OCI-LY1 (cell line): ENCODE results near the gene RGS19.

Experiments used
- H2AFZ ChIP-seq: fragments of 200-600 bp; sonication (generic), shearing (Covaris generic); 2 replicates; pipeline ENCODE4 v1.6.0; 2014; ENCODE audit warnings: antibody characterized with exemption, mild to moderate bottlenecking, low read length
- H3F3A ChIP-seq: fragments of 200-600 bp; sonication (generic), shearing (Covaris generic); 2 replicates; pipeline ENCODE4 v1.6.0; 2014; ENCODE audit warnings: mild to moderate bottlenecking, antibody characterized with exemption, low read length, moderate library complexity; ENCODE audit not compliant: insufficient read depth
- H3K27ac ChIP-seq: fragments of 200-600 bp; sonication (generic); 2 replicates; pipeline ENCODE4 v1.5.1; 2014; ENCODE audit warnings: low read length, mixed run types, mild to moderate bottlenecking, low read depth; ENCODE audit not compliant: poor library complexity, severe bottlenecking
- H3K27me3 ChIP-seq: fragments of 200-600 bp; sonication (generic); 2 replicates; pipeline ENCODE4 v1.6.0; 2014; ENCODE audit warnings: antibody characterized with exemption, mild to moderate bottlenecking, low read length, moderate library complexity; ENCODE audit not compliant: insufficient read depth
- H3K36me3 ChIP-seq: fragments of 200-600 bp; sonication (generic); 2 replicates; pipeline ENCODE4 v1.6.1; 2014; ENCODE audit warnings: mild to moderate bottlenecking, antibody characterized with exemption, low read length, moderate library complexity, mixed read lengths; ENCODE audit not compliant: insufficient read depth
- H3K4me1 ChIP-seq: fragments of 200-600 bp; sonication (generic); 2 replicates; pipeline ENCODE4 v1.5.1; 2014; ENCODE audit warnings: mild to moderate bottlenecking, low read length, moderate library complexity; ENCODE audit not compliant: insufficient read depth, severe bottlenecking
- H3K4me2 ChIP-seq: fragments of 200-600 bp; sonication (generic), shearing (Covaris generic); 2 replicates; pipeline ENCODE4 v1.6.1; 2014; ENCODE audit warnings: low read length
- H3K4me3 ChIP-seq: fragments of 200-600 bp; sonication (generic); 2 replicates; pipeline ENCODE4 v1.5.1; 2014; ENCODE audit warnings: low read length, low read depth, mild to moderate bottlenecking, mixed read lengths; ENCODE audit not compliant: poor library complexity, severe bottlenecking
- H3K79me2 ChIP-seq: fragments of 200-600 bp; shearing (Covaris generic); 2 replicates; pipeline ENCODE4 v1.6.1; 2016; ENCODE audit warnings: mixed run types, low read length, mixed read lengths; ENCODE audit not compliant: insufficient read depth
- H3K9ac ChIP-seq: fragments of 200-600 bp; sonication (generic), shearing (Covaris generic); 2 replicates; pipeline ENCODE4 v1.6.1; 2014; ENCODE audit warnings: mild to moderate bottlenecking, low read length, mixed read lengths
- H3K9me2 ChIP-seq: fragments of 200-600 bp; sonication (generic), shearing (Covaris generic); 2 replicates; pipeline ENCODE4 v1.6.1; 2014; ENCODE audit warnings: low read depth, mild to moderate bottlenecking, low read length, mixed read lengths
- H3K9me3 ChIP-seq: fragments of 200-600 bp; shearing (Covaris generic); 2 replicates; pipeline ENCODE4 v1.6.1; 2014; ENCODE audit warnings: low read length, mixed read lengths
- H4K20me1 ChIP-seq: fragments of 200-600 bp; sonication (generic), shearing (Covaris generic); 2 replicates; pipeline ENCODE4 v1.6.0; 2016; ENCODE audit warnings: mild to moderate bottlenecking, low read length; ENCODE audit not compliant: insufficient read depth
- EZH2 ChIP-seq: fragments of 200-600 bp; sonication (generic), shearing (Covaris generic); IDR thresholded peaks from 2 replicates; pipeline ENCODE4 v1.8.0; 2017; ENCODE audit warnings: borderline replicate concordance, mixed run types, mild to moderate bottlenecking, antibody characterized with exemption, low read length, moderate library complexity, mixed read lengths
- TF ChIP-seq, protein P1 (sequence below): fragments of 200-600 bp; sonication (generic), shearing (Covaris generic); IDR thresholded peaks from 2 replicates; pipeline ENCODE4 v1.5.1; 2017; ENCODE audit warnings: mild to moderate bottlenecking, antibody characterized with exemption, low read length, moderate library complexity, mixed read lengths

Gene RGS19

DNA sequence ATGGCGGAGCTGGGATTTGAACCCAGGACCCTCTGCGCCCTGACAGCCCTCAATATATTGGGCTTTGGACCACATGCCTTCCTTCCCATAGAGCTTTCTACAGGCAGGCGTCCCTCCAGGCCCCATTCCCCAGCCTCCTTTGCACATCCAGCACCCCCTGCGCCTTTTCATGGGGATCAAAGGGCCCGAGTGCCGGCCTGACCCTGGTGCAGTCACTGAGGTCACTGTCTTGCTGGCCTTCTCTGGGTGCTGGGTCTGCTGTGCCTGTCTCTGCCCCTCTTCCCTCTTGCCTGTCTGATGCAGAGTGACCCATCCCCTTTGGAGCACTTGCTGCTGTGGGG lies 2.3 kb upstream of the RGS19 start:
- Histone ChIP-seq H3K9me2 (no peaks in the 10 kb centered on the region), H3K27me3 (no peaks in the 10 kb centered on the region; the same call in 1 of the 2 replicates), H4K20me1 (no peaks in the 10 kb centered on the region), H2AFZ (no peak overlapping the region), H3K4me2 (no peak overlapping the region), H3K27ac (no peak overlapping the region), H3F3A (no peaks in the 10 kb centered on the region), H3K9me3 (no peaks in the 10 kb centered on the region), H3K4me3 (no peak overlapping the region), H3K4me1 (peaks cover 34% of the 10 kb centered on the region), H3K36me3 (no peaks in the 10 kb centered on the region; the same call in 1 of the 2 replicates), H3K79me2 (no peaks in the 10 kb centered on the region), H3K9ac (no peak overlapping the region)
- TF ChIP-seq, protein P1, sequence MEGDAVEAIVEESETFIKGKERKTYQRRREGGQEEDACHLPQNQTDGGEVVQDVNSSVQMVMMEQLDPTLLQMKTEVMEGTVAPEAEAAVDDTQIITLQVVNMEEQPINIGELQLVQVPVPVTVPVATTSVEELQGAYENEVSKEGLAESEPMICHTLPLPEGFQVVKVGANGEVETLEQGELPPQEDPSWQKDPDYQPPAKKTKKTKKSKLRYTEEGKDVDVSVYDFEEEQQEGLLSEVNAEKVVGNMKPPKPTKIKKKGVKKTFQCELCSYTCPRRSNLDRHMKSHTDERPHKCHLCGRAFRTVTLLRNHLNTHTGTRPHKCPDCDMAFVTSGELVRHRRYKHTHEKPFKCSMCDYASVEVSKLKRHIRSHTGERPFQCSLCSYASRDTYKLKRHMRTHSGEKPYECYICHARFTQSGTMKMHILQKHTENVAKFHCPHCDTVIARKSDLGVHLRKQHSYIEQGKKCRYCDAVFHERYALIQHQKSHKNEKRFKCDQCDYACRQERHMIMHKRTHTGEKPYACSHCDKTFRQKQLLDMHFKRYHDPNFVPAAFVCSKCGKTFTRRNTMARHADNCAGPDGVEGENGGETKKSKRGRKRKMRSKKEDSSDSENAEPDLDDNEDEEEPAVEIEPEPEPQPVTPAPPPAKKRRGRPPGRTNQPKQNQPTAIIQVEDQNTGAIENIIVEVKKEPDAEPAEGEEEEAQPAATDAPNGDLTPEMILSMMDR, result no peak
- TF ChIP-seq EZH2, result no peak

DNA sequence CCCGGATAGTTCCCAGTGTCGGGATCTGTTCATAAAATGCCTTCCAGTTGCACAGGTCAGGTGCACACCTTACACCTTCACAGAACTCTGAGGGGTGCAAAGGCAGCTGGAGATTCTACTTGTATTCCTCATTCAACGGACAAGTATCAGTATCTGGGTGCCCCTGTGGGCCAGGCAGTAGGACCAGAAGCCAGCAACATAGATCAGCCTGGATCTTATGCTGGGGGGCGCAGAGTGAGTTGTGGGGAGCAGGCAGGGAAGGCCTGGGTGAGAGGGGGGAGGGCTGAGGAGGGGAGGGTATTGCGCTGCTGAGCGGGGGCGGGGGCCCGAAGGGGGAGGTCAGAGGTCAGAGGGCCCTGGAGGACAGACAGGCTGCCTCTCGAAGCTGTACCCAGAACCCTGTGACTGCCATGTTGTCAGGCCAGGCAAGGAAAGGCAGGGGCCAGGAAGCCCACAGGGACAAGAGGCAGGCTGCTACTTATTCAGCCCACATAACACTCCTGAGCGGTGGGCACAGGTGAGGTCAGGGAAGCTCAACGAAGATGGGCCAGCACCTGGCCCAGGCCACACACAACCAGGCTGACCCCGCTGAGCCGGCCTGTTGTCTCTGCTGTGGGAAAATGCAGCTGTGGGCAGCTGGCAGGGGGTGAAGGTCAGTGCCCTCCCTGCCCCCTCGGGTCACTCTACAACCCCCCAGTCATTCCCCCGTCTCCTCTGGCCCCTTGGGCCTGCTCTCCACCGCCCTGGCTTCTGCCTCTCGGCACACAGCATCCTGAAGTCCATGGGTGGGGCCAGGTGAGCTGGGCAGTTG lies 1.7 kb upstream of the RGS19 start:
- peaks cover 34% of the 10 kb centered on the region for H3K4me1 ChIP-seq
- H4K20me1 ChIP-seq, result no peaks in the 10 kb centered on the region
- H3K36me3 ChIP-seq, result no peaks in the 10 kb centered on the region

DNA sequence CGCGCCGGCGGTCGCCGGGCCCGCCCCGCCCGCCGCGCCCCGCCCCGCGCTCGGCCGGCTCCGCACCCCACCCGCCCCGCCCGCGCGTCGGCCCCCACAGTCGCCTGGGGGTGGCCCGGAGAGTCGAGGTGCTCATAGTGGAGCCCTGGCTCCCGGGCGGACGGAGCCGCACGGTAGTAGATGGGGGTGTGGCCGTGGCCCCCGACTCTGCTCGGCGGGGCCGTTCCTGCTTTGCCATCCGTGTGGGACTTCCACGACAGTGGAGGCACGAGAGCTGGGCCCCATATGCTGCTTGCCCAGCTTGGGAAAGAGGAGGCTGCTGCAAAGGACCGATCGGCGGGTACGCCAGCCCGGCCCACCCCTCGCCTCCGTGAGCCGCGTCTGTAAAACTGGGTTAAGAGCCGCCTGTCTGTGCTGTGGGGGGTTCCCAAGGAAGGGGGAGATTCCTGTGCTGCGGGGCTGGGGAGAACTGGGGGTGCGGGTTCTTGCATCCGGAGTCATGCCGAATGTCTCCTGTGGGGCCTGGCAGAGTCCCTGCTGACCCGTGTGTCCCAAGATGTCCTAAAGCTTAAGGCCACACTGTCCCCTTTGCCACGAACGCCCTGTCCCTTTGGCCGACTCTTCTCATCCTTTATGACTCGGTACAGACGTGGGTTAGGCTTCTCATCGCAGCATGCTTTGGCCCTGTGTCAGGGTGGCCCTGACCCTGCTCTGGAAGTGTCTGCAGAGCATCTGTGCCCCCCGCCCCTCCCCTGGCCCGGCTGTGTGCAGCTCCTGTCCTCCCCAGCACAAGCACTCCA lies 895 bp upstream of the RGS19 start, which contains the start of gene OPRL1:
OPRL1 (plus strand) TSS at position 70 of the 800 bp plus-strand sequence. CDS start 12,639 bp downstream, outside the sequence.
- peaks cover 34% of the 10 kb centered on the region for H3K4me1 ChIP-seq
- H3K27me3 ChIP-seq, result no peaks in the 10 kb centered on the region; the same call in 1 of the 2 replicates
- H3F3A ChIP-seq, result no peaks in the 10 kb centered on the region
- no peaks in the 10 kb centered on the region for H3K79me2 ChIP-seq
- H3K9ac ChIP-seq, result peak within 1 kb of the TSS; percentile 78
- no peaks in the 10 kb centered on the region for H3K9me3 ChIP-seq
- peak within 1 kb of the TSS; percentile 75 for H3K4me2 ChIP-seq
- H3K4me3 ChIP-seq, result peak within 1 kb of the TSS; percentile 74
- H3K27ac ChIP-seq, result no peak within 1 kb of the TSS
- H3K36me3 ChIP-seq, result no peaks in the 10 kb centered on the region
- H2AFZ ChIP-seq, result no peak within 1 kb of the TSS
- no peaks in the 10 kb centered on the region for H3K9me2 ChIP-seq
- H4K20me1 ChIP-seq, result no peaks in the 10 kb centered on the region
- no peak for TF ChIP-seq EZH2
- TF ChIP-seq, protein P1, result no peak

More for the DNA sequence above, 1.7 kb upstream of the RGS19 start:
- Histone ChIP-seq H3K9me3 (no peaks in the 10 kb centered on the region), H3K9me2 (no peaks in the 10 kb centered on the region), H3K4me3 (no peak overlapping the region), H2AFZ (no peak overlapping the region), H3K27ac (no peak overlapping the region), H3F3A (no peaks in the 10 kb centered on the region), H3K27me3 (no peaks in the 10 kb centered on the region; the same call in 1 of the 2 replicates), H3K4me2 (no peak overlapping the region), H3K9ac (no peak overlapping the region; the same call in 1 of the 2 replicates), H3K79me2 (no peaks in the 10 kb centered on the region)
- TF ChIP-seq, protein P1, result no peak
- no peak for TF ChIP-seq EZH2
